SK-N-SH (cell line): ENCODE results near the gene OTUD5. TPM values are rescaled to one million over a fixed set of nuclear protein-coding genes. Genes with fewer than 3 reads are reported as not detected.
A peak's percentile ranks its signal among the peaks of the same experiment; 100 is the strongest.

Experiments used
- CTCF ChIA-PET: fragments of 300-600, 350-600 bp; formaldehyde crosslinking; extraction: SDS; loops from one replicate; lab custom pipeline; 2021; lab: Yijun Ruan, JAX
- POLR2A ChIA-PET: fragments of 350-600 bp; sonication (Branson Sonifier 250); formaldehyde crosslinking; extraction: SDS; loops from one replicate; lab custom pipeline; 2020; ENCODE audit warnings: antibody characterized with exemption, inconsistent platforms; lab: Yijun Ruan, JAX
- DNase-seq: peaks from one replicate; pipeline ENCODE4 v3.0.0; 2012
- H2AFZ ChIP-seq: fragments of 200-600 bp; sonication (generic); 2 replicates; pipeline ENCODE4 v1.8.1; 2016; ENCODE audit warnings: antibody characterized with exemption, mild to moderate bottlenecking, low read depth
- H3F3A ChIP-seq: fragments of 200-600 bp; sonication (generic); replicated peaks from 2 replicates; pipeline ENCODE3; 2016; ENCODE audit warnings: antibody characterized with exemption, mild to moderate bottlenecking; ENCODE audit not compliant: insufficient read depth
- H3K27ac ChIP-seq, 2 experiments: fragments of 200-500 bp in 1 of 2; fragments of 200-600 bp in 1 of 2; sonication (Bioruptor generic) in 1 of 2; sonication (generic), shearing (Covaris generic) in 1 of 2; 2 replicates each; pipeline versions ENCODE4 v1.5.1 to v1.6.1; 2014 to 2016; ENCODE audit warnings: low read depth in 2 of 2, inconsistent platforms in 1 of 2, low read length in 1 of 2, mild to moderate bottlenecking in 1 of 2, mixed read lengths in 1 of 2
- H3K27me3 ChIP-seq: fragments of 200-600 bp; sonication (generic), shearing (Covaris generic); 2 replicates; pipeline ENCODE4 v1.6.1; 2016; ENCODE audit warnings: mixed run types; ENCODE audit not compliant: insufficient read depth
- H3K36me3 ChIP-seq, 2 experiments: fragments of 200-500 bp in 1 of 2; fragments of 200-600 bp in 1 of 2; sonication (Bioruptor generic) in 1 of 2; sonication (generic) in 1 of 2; replicated peaks in 1 of 2; 2 replicates each; pipeline versions ENCODE3 to v1.5.1; 2014 to 2016; ENCODE audit warnings: low read length in 1 of 2, mild to moderate bottlenecking in 1 of 2; ENCODE audit not compliant: insufficient read depth in 2 of 2, control insufficient read depth in 1 of 2
- H3K4me1 ChIP-seq, 2 experiments: fragments of 200-500 bp in 1 of 2; fragments of 200-600 bp in 1 of 2; sonication (Bioruptor generic) in 1 of 2; sonication (generic), shearing (Covaris generic) in 1 of 2; 2 replicates each; pipeline versions ENCODE4 v1.5.1 to v1.6.1; 2014 to 2016; ENCODE audit warnings: low read depth in 1 of 2, low read length in 1 of 2, mixed run types in 1 of 2; ENCODE audit not compliant: insufficient read depth in 2 of 2, control insufficient read depth in 1 of 2
- H3K4me2 ChIP-seq: fragments of 200-600 bp; sonication (generic), shearing (Covaris generic); 2 replicates; pipeline ENCODE4 v1.6.1; 2017; ENCODE audit warnings: mixed run types
- H3K4me3 ChIP-seq, 2 experiments: fragments of 200-500 bp in 1 of 2; fragments of 200-600 bp in 1 of 2; sonication (Bioruptor generic) in 1 of 2; sonication (generic), shearing (Covaris generic) in 1 of 2; 2 replicates each; pipeline versions ENCODE4 v1.5.1 to v1.8.1; 2014 to 2016; ENCODE audit warnings: low read depth in 2 of 2, inconsistent platforms in 1 of 2, low read length in 1 of 2, mild to moderate bottlenecking in 1 of 2, mixed read lengths in 1 of 2, moderate library complexity in 1 of 2
- H3K79me2 ChIP-seq: fragments of 200-600 bp; sonication (generic); 2 replicates; pipeline ENCODE4 v1.8.1; 2017; ENCODE audit warnings: mild to moderate bottlenecking; ENCODE audit not compliant: insufficient read depth
- H3K9ac ChIP-seq: fragments of 200-600 bp; sonication (generic); 2 replicates; pipeline ENCODE4 v1.6.1; 2017; ENCODE audit warnings: mixed run types
- H3K9me2 ChIP-seq: fragments of 200-600 bp; sonication (generic); 2 replicates; pipeline ENCODE4 v1.6.1; 2017; ENCODE audit warnings: mixed run types
- H3K9me3 ChIP-seq: fragments of 200-600 bp; sonication (generic); 2 replicates; pipeline ENCODE4 v1.6.1; 2017; ENCODE audit warnings: mixed run types, mild to moderate bottlenecking, moderate library complexity
- H4K20me1 ChIP-seq: fragments of 200-600 bp; sonication (generic); 2 replicates; pipeline ENCODE4 v1.6.1; 2017; ENCODE audit warnings: mild to moderate bottlenecking, mixed run types; ENCODE audit not compliant: insufficient read depth
- CTCF ChIP-seq: fragments of 200-600 bp; sonication (generic); IDR thresholded peaks from 2 replicates; pipeline ENCODE4 v1.6.1; 2017; ENCODE audit warnings: antibody characterized with exemption, mild to moderate bottlenecking, moderate library complexity
- ELF1 ChIP-seq: IDR thresholded peaks from 2 replicates; pipeline ENCODE4 v1.4.0; 2012
- EZH2phosphoT487 ChIP-seq: fragments of 200-600 bp; sonication (generic); IDR thresholded peaks from 2 replicates; pipeline ENCODE4 v1.6.1; 2017; ENCODE audit warnings: low read depth, mixed run types, mild to moderate bottlenecking, antibody characterized with exemption, moderate library complexity, borderline replicate concordance
- FOXJ3 ChIP-seq: sonication (generic); formaldehyde crosslinking; IDR thresholded peaks from 2 replicates; pipeline ENCODE4 v1.5.1; 2020; ENCODE audit warnings: mild to moderate bottlenecking, missing genetic modification reagents
- FOXM1 ChIP-seq: IDR thresholded peaks from 2 replicates; pipeline ENCODE4 v1.4.0; 2012; ENCODE audit warnings: low read depth, mild to moderate bottlenecking
- GATA2 ChIP-seq: sonication (generic); formaldehyde crosslinking; IDR thresholded peaks from 2 replicates; pipeline ENCODE4 v1.5.0; 2020; ENCODE audit warnings: mild to moderate bottlenecking, missing genetic modification reagents
- JUND ChIP-seq: IDR thresholded peaks from 2 replicates; pipeline ENCODE4 v1.4.0; 2012
- MEF2A ChIP-seq: IDR thresholded peaks from 2 replicates; pipeline ENCODE4 v1.4.0; 2012; ENCODE audit warnings: low read depth, borderline replicate concordance
- MXI1 ChIP-seq: IDR thresholded peaks from 2 replicates; pipeline ENCODE4 v1.6.1; 2012; ENCODE audit warnings: mild to moderate bottlenecking, low read depth, low read length, improper control_type of control experiment
- NFIC ChIP-seq: IDR thresholded peaks from 2 replicates; pipeline ENCODE4 v1.4.0; 2012; ENCODE audit warnings: borderline replicate concordance
- NRF1 ChIP-seq: IDR thresholded peaks from 2 replicates; pipeline ENCODE4 v1.6.1; 2012; ENCODE audit warnings: low read depth, mild to moderate bottlenecking, low read length
- REST ChIP-seq: IDR thresholded peaks from 2 replicates; pipeline ENCODE4 v1.6.1; 2012; ENCODE audit warnings: mild to moderate bottlenecking, low read depth, low read length, moderate library complexity
- RXRA ChIP-seq: IDR thresholded peaks from 2 replicates; pipeline ENCODE4 v1.4.0; 2012; ENCODE audit warnings: low read depth, mild to moderate bottlenecking, borderline replicate concordance
- SIN3A ChIP-seq: IDR thresholded peaks from 2 replicates; pipeline ENCODE4 v1.6.1; 2012; ENCODE audit warnings: low read depth, mild to moderate bottlenecking, low read length, moderate library complexity, borderline replicate concordance
- SMC3 ChIP-seq: IDR thresholded peaks from 2 replicates; pipeline ENCODE4 v1.6.1; 2012; ENCODE audit warnings: low read depth, low read length, improper control_type of control experiment
- TCF12 ChIP-seq: IDR thresholded peaks from 2 replicates; pipeline ENCODE4 v1.4.0; 2012
- ZBTB33 ChIP-seq: IDR thresholded peaks from 2 replicates; pipeline ENCODE4 v1.4.0; 2012; ENCODE audit warnings: low read depth, borderline replicate concordance
- WGBS: methylation state at CpG from one replicate; pipeline ENCODE4 v1.1.6; 2017; ENCODE audit warnings: low lambda C conversion rate; 5-methylcytosine and 5-hydroxymethylcytosine counted together
- polyA plus RNA-seq, 3 experiments: library from polyadenylated mRNA; depleted of rRNA; stranded (reverse); fragments of >200 nt; gene quantifications; 2 replicates each; pipeline ENCODE4 v1.2.3, GENCODE V29; 2012

The OTUD5 gene
- polyA plus RNA-seq, 1 of the 3 experiments (the other 2 are of a cell fraction), result 90.4 TPM

GRCh38 chrX:48948589-48948988, 8.8 kb downstream of the OTUD5 start:
- POLR2A ChIA-PET, result no interaction called here
- Histone ChIP-seq H3F3A (no peaks in the 10 kb centered on the region), H4K20me1 (peaks cover 89% of the 10 kb centered on the region), H3K79me2 (peaks cover 83% of the 10 kb centered on the region), H3K27ac (no peak overlapping the region), H3K36me3 (peaks cover 11 to 12% of the 10 kb centered on the region in 2 experiments), H3K4me2 (no peak overlapping the region), H2AFZ (no peak overlapping the region), H3K9ac (no peak overlapping the region), H3K4me1 (peaks cover 0 to 12% of the 10 kb centered on the region in 2 experiments; a peak in 1 of 4 replicates), H3K9me2 (no peaks in the 10 kb centered on the region), H3K9me3 (no peaks in the 10 kb centered on the region), H3K4me3 (no peak overlapping the region), H3K27me3 (no peaks in the 10 kb centered on the region)
- CTCF ChIA-PET, result interaction anchor here (0.9 kb wide), 1 partner anchor 95 kb away, joined by 3 read pairs; the partner anchor contains the start of gene TFE3
- no peak for DNase-seq
- WGBS, result 88% methylated on average over 1 of the region's 1 CpG
- TF ChIP-seq TCF12 (no peak), ELF1 (no peak), FOXJ3 (no peak), SIN3A (no peak), MXI1 (no peak), GATA2 (CRISPR knock-in tag) (no peak), FOXM1 (no peak), ZBTB33 (no peak)

- Histone ChIP-seq H3F3A (no peaks in the 10 kb centered on the region), H3K4me3 (no peak overlapping the region), H4K20me1 (peaks cover 89% of the 10 kb centered on the region), H3K79me2 (peaks cover 73% of the 10 kb centered on the region), H3K27me3 (no peaks in the 10 kb centered on the region), H3K9ac (no peak overlapping the region), H3K27ac (no peak overlapping the region), H3K36me3 (peaks cover 16 to 21% of the 10 kb centered on the region in 2 experiments), H3K4me1 (no peaks in the 10 kb centered on the region; a peak in 1 of 4 replicates), H3K9me2 (no peaks in the 10 kb centered on the region), H2AFZ (no peak overlapping the region), H3K9me3 (no peaks in the 10 kb centered on the region), H3K4me2 (no peak overlapping the region)
- POLR2A ChIA-PET, result no interaction called here
- 62% methylated on average over 8 of the region's 8 CpGs for WGBS
- peak; percentile 75 for DNase-seq
- CTCF ChIA-PET, result interaction anchor here (0.7 to 2.3 kb wide), 7 partner anchors 8 to 54 kb away, joined by 3 to 12 read pairs (median 4); partner anchors contain the start of genes KCND1 and OTUD5
- TF ChIP-seq REST (no peak), ZBTB33 (no peak), RXRA (no peak), NRF1 (no peak), EZH2phosphoT487 (no peak), JUND (no peak), SIN3A (no peak), CTCF (peak; percentile 95), MXI1 (no peak), NFIC (no peak), SMC3 (peak; percentile 68), MEF2A (no peak)
These were observed 11.7 kb downstream of the OTUD5 start for GRCh38 chrX:48945517-48946348.
